ENCODE measurements around the gene ZNF362.

Gene ZNF362

GRCh38 chr1:33246171-33246570 lies 10.1 kb upstream of the ZNF362 start:
- no peak for DNase-seq

GRCh38 chr1:33247545-33247944 lies 8.7 kb upstream of the ZNF362 start:
- no peak for DNase-seq

- DNase-seq = no peak
Measured at GRCh38 chr1:33248244-33248643, 8.0 kb upstream of the ZNF362 start.

- no peak for DNase-seq
Measured at GRCh38 chr1:33249422-33249821, 6.9 kb upstream of the ZNF362 start.

GRCh38 chr1:33250217-33250616 lies 6.1 kb upstream of the ZNF362 start:
- no peak for DNase-seq

- no peak for DNase-seq
Measured at GRCh38 chr1:33250724-33251123, 5.6 kb upstream of the ZNF362 start.

GRCh38 chr1:33254491-33254890 lies 1.8 kb upstream of the ZNF362 start:
- DNase-seq = no peak

GRCh38 chr1:33255347-33256220 lies 708 bp upstream of the ZNF362 start:
- peak; percentile 64 for DNase-seq

GRCh38 chr1:33256221-33256470 lies 146 bp upstream of the ZNF362 start:
- DNase-seq = no peak

- DNase-seq = peak; percentile 30
Measured at GRCh38 chr1:33257207-33257771, 997 bp downstream of the ZNF362 start.

GRCh38 chr1:33257772-33258712 lies 1.8 kb downstream of the ZNF362 start:
- no peak for DNase-seq

GRCh38 chr1:33258788-33259274 lies 2.5 kb downstream of the ZNF362 start:
- DNase-seq = no peak

- no peak for DNase-seq
Measured at GRCh38 chr1:33259879-33260278, 3.6 kb downstream of the ZNF362 start.

GRCh38 chr1:33260439-33260838 lies 4.1 kb downstream of the ZNF362 start:
- DNase-seq = no peak

- no peak for DNase-seq
Measured at GRCh38 chr1:33261344-33261743, 5.1 kb downstream of the ZNF362 start.

GRCh38 chr1:33263890-33264504 lies 7.7 kb downstream of the ZNF362 start:
- DNase-seq = no peak

GRCh38 chr1:33265780-33266605 lies 9.7 kb downstream of the ZNF362 start:
- no peak for DNase-seq

- DNase-seq = no peak
Measured at GRCh38 chr1:33266766-33267165, 10.5 kb downstream of the ZNF362 start.

- DNase-seq = no peak
Measured at GRCh38 chr1:33267468-33268205, 11.3 kb downstream of the ZNF362 start.

- no peak for DNase-seq
Measured at GRCh38 chr1:33268457-33268856, 12.2 kb downstream of the ZNF362 start.

GRCh38 chr1:33268927-33269610 lies 12.8 kb downstream of the ZNF362 start:
- no peak for DNase-seq

Measured in fibroblast of skin of right biceps (primary cell).